ENCODE measurements around the gene NRP1. TPM values are rescaled to one million over a fixed set of nuclear protein-coding genes. Genes with fewer than 3 reads are reported as not detected.

Gene NRP1
- total RNA-seq, 4 donors from 2014 or later: 20.4 to 29.0 (median 22.1) TPM

GRCh38 chr10:33189363-33189762 lies 145.1 kb downstream of the NRP1 start:
- ATAC-seq (no peak), DNase-seq (no peak)
- no peak overlapping the region for H3K4me3 ChIP-seq
- intact Hi-C loops (cut with DNase I; ENCODE audit: low total_unique reads) (no loop called here), in situ Hi-C loops (cut with MboI; ENCODE audit: low sequenced_read_pairs in 4 of 4) (loop anchor here in 3 of 4 donors (25.0 kb wide), 1 partner anchor 1448 kb away; no protein-coding TSS in a partner anchor)
- H3K27ac ChIP-seq: no peak overlapping the region
- H3K36me3 ChIP-seq: peaks cover 4 to 12% of the 10 kb centered on the region in 2 donors
- H3K4me1 ChIP-seq: peaks cover 4 to 15% of the 10 kb centered on the region in 2 donors
- no peaks in the 10 kb centered on the region for H3K27me3 ChIP-seq
- H3K9me3 ChIP-seq: no peaks in the 10 kb centered on the region
- TF ChIP-seq CTCF (IDR thresholded peaks at IDR 0.05 in 4 of 5, conservative IDR thresholded peaks at IDR 0.05 in 1 of 5) (no peak), POLR2A (IDR thresholded peaks at IDR 0.05) (no peak)

GRCh38 chr10:33187427-33187999 lies 147.0 kb downstream of the NRP1 start:
- Histone ChIP-seq H3K4me1 (peaks cover 4 to 5% of the 10 kb centered on the region in 2 donors), H3K9me3 (no peaks in the 10 kb centered on the region), H3K27me3 (no peaks in the 10 kb centered on the region), H3K36me3 (peaks cover 4 to 16% of the 10 kb centered on the region in 2 donors), H3K27ac (no peak overlapping the region), H3K4me3 (no peak overlapping the region)
- ATAC-seq (peak in 1 of 2 donors; percentile 52), DNase-seq (no peak)
- intact Hi-C loops (cut with DNase I; ENCODE audit: low total_unique reads): no loop called here
- TF ChIP-seq POLR2A (IDR thresholded peaks at IDR 0.05) (no peak), CTCF (IDR thresholded peaks at IDR 0.05 in 4 of 5, conservative IDR thresholded peaks at IDR 0.05 in 1 of 5) (no peak)
- in situ Hi-C loops (cut with MboI; ENCODE audit: low sequenced_read_pairs in 4 of 4): loop anchor here in 3 of 4 donors (25.0 kb wide), 1 partner anchor 1450 kb away; no protein-coding TSS in a partner anchor

GRCh38 chr10:33186150-33186549 lies 148.3 kb downstream of the NRP1 start:
- Histone ChIP-seq H3K4me3 (no peak overlapping the region), H3K4me1 (peaks cover 4 to 5% of the 10 kb centered on the region in 2 donors), H3K27ac (no peak overlapping the region), H3K9me3 (no peaks in the 10 kb centered on the region), H3K27me3 (no peaks in the 10 kb centered on the region), H3K36me3 (peaks cover 4 to 26% of the 10 kb centered on the region in 2 donors)
- TF ChIP-seq CTCF (IDR thresholded peaks at IDR 0.05 in 4 of 5, conservative IDR thresholded peaks at IDR 0.05 in 1 of 5): no peak
- TF ChIP-seq POLR2A (IDR thresholded peaks at IDR 0.05): no peak
- no peak for ATAC-seq
- intact Hi-C loops (cut with DNase I; ENCODE audit: low total_unique reads) (no loop called here), in situ Hi-C loops (cut with MboI; ENCODE audit: low sequenced_read_pairs in 4 of 4) (loop anchor here in 3 of 4 donors (25.0 kb wide), 1 partner anchor 1451 kb away; no protein-coding TSS in a partner anchor)
- no peak for DNase-seq

- Histone ChIP-seq H3K27ac (no peak overlapping the region), H3K4me3 (no peak overlapping the region), H3K9me3 (no peaks in the 10 kb centered on the region), H3K4me1 (peaks cover 4 to 5% of the 10 kb centered on the region in 2 donors), H3K36me3 (peaks cover 4 to 40% of the 10 kb centered on the region in 2 donors), H3K27me3 (no peaks in the 10 kb centered on the region)
- DNase-seq: no peak
- no peak for ATAC-seq
- TF ChIP-seq POLR2A (IDR thresholded peaks at IDR 0.05): no peak
- no peak for TF ChIP-seq CTCF (IDR thresholded peaks at IDR 0.05 in 4 of 5, conservative IDR thresholded peaks at IDR 0.05 in 1 of 5)
- in situ Hi-C loops (cut with MboI; ENCODE audit: low sequenced_read_pairs in 4 of 4): loop anchor here in 3 of 4 donors (25.0 kb wide), 1 partner anchor 1454 kb away; no protein-coding TSS in a partner anchor
- intact Hi-C loops (cut with DNase I; ENCODE audit: low total_unique reads): no loop called here
Measured at GRCh38 chr10:33183655-33184054, 150.8 kb downstream of the NRP1 start.
